ENCODE data around the gene KIF19. TPM values are rescaled to one million over a fixed set of nuclear protein-coding genes. Genes with fewer than 3 reads are reported as not detected.
A peak's percentile ranks its signal among the peaks of the same experiment; 100 is the strongest.
"Not testable (repeated sequence)": the region's sequence is repeated elsewhere in the genome, so short reads cannot be mapped to it uniquely, and the experiment has no call there.

KIF19 gene
- total RNA-seq, 1 donor from 2014 or later = 0.58 TPM

DNA sequence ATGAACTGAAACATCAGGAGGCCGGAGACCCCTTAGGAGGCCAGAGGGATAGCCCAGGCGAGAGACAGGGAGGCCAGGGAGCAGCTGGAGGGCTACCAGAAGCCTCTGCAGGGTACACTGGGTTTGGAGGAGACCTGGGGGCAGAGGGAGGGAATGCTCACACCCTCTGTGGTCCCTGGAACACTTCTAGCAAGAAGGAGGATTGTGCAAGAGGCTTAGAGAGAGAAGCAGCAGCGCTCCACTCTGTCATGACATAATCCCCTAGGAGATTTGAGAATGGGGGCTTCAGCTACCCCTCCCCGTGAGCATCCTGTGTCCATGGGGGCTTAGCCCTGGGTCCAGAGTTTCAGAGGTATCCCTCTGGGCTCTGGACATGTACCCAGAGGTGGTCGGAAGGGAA is 57.1 kb downstream of the KIF19 start:
- ATAC-seq (no peak), DNase-seq (ENCODE audit: low spot score) (no peak)

GRCh38 chr17:74385201-74385600 is 59.2 kb downstream of the KIF19 start:
- DNase-seq (ENCODE audit: low spot score) = no peak

DNA sequence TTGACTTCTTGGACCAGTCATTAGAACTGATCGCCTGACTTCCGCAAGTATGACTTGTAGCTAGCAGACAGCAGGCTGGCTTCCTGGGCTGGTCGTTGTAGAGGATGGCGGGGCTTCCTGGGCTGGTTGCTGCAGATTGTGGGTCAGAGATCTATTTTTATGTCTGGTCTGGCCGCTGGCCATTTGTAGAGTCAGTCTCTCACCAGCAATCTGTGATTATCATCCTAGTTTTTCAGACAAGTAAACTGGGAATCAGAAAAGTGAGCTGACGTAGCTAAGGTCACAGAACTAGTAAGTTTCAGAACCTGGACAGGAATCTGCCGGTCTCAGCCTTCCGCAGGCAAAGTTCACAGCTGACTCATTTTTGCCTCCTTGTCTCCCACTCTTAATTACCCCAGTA is 60.4 kb downstream of the KIF19 start:
- no peak for DNase-seq (ENCODE audit: low spot score)
- ATAC-seq = peak; percentile 49

More at GRCh38 chr17:74385201-74385600, 59.2 kb downstream of the KIF19 start:
- no peak for ATAC-seq

GRCh38 chr17:74387365-74388218 is 61.6 kb downstream of the KIF19 start:
- ATAC-seq = no peak

GRCh38 chr17:74389084-74389753 is 63.2 kb downstream of the KIF19 start:
- ATAC-seq (no peak), DNase-seq (ENCODE audit: low spot score) (no peak)

More at GRCh38 chr17:74387365-74388218, 61.6 kb downstream of the KIF19 start:
- no peak for DNase-seq (ENCODE audit: low spot score)

DNA sequence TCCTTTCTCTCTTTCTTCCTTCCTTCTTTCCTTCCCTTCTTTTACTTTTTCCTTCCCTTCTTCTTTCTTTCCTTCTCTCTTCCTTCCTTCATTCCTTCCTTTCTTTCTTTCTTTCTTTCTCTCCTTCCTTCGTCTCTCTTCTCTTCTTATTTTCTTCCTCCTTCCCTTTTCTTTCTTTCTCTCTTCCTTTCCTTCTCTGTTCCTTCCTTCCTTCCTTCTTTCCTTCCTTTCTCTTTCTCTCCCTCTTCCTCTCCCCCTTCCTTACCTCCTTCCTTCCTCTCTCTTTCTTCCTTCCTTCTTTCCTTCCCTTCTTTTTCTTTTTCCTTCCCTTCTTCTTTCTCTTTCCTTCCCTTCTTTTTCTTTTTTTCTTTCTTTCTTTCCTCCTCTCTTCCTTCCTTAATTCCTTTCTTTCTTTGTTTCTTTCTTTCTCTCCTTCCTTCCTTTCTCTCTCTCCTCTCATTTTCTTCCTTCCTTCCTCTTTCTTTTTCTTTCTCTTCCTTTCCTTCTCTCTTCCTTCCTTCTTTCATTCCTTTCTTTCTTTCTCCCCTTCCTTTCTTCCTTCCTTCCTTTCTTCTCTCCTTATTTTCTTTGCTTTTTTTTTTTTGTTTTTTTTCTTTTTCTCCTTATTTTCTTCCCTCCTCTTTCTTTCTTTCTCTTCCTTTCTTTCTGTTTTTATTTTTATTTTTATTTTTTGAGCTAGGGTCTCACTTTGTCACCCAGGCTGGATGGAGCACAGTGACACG is 64.1 kb downstream of the KIF19 start:
- DNase-seq (ENCODE audit: low spot score) (no peak), ATAC-seq (no peak)

GRCh38 chr17:74390680-74391653 is 64.9 kb downstream of the KIF19 start:
- peak; percentile 54 for ATAC-seq
- DNase-seq (ENCODE audit: low spot score) = no peak

GRCh38 chr17:74391771-74392170 is 65.7 kb downstream of the KIF19 start:
- ATAC-seq (no peak), DNase-seq (ENCODE audit: low spot score) (no peak)

- ATAC-seq (no peak), DNase-seq (ENCODE audit: low spot score) (no peak)
Measured at GRCh38 chr17:74392848-74393247, 66.8 kb downstream of the KIF19 start.

DNA sequence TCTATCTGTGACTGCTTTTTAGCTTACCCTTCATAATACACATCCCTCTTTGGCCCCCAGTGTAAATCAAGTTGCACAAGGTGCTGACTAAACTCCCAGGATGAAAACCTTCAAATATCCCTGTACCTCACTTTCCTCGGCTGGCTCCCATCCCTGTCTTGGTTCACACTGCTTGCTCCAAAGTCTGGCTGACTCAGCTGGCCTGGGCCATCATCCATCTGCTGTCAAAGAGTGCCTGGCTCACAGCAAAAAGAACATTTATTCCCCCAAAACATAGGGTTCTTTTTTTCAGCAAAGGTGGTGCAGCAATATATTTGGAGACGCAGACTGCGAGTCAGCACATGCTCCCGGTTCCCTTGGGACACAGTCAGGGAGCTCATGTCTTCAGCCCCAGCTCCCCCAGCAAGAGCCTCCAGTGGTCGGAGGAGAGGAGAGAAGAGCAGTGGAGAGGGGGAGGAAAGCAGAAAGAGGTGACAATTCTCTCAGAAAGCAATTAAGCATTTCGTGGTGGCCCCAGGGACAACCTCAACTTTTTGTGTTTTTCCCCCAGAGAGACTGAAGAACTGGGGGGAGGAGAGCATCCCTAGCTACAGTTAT is 67.4 kb downstream of the KIF19 start:
- DNase-seq (ENCODE audit: low spot score) = no peak
- ATAC-seq = no peak

GRCh38 chr17:74394275-74394950 is 68.4 kb downstream of the KIF19 start:
- no peak for ATAC-seq
- no peak for DNase-seq (ENCODE audit: low spot score)

DNA sequence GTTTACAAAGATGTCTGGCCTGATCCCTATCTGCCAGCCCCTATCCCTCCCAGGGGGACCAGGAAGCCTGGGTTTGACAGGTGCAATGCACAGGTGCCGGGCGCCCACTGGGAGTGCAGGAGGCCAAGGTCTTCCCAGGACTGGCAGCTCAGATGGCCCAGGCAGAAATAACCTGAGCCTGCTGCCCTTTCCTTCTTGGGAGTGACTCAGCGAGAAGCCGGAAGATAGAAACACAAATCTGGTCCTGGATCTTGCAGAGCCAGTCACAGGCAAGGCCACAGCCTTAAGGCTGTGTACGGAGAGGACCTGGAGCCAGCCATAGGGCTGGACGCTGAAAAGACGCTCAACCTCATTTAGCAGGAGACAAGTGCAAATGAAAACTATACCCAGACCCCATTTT is 69.0 kb downstream of the KIF19 start:
- ATAC-seq = no peak
- DNase-seq (ENCODE audit: low spot score) = no peak

DNA sequence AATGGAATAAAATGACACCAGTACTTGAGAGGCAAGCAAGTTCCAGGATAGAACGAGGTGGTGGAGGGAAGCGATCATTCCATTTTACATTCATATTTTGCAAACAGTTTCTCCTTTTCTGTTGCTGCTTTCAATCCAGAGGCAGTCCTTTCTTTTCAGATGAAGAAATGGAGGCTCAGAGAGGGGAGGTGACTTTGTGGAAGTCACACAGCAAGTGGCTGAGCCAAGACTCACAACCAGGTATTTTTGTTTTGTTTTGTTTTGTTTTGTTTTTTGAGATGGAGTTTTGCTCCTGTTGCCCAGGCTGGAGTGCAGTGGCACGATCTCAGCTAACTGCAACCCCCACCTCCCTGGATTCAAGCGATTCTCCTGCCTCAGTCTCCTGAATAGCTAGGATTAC is 70.5 kb downstream of the KIF19 start:
- DNase-seq (ENCODE audit: low spot score) (no peak), ATAC-seq (no peak)

DNA sequence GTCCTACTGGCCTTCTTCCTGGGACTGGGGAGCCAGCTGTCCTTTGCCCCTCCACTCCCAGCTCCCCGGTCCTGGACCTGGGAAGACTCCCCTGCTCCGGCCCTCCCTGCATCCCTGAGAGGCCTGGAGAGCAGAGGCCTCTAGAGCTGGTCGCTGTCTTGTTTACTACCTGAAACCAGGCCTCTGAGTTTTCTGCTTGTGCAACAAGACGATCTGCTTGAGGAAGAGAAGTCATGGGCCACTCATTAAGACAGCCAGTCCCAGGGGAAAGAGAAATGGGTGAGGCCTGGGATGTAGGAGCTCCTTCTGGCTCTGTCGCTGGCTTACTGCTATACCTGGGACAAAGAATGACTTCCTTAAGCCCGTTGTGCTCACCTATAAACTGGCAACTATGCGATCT is 76.0 kb downstream of the KIF19 start:
- ATAC-seq = no peak
- DNase-seq (ENCODE audit: low spot score) = no peak

GRCh38 chr17:74403512-74404137 is 77.6 kb downstream of the KIF19 start:
- ATAC-seq (no peak), DNase-seq (ENCODE audit: low spot score) (no peak)

GRCh38 chr17:74404218-74404617 is 78.2 kb downstream of the KIF19 start:
- DNase-seq (ENCODE audit: low spot score) (no peak), ATAC-seq (no peak)

- ATAC-seq (no peak), DNase-seq (ENCODE audit: low spot score) (no peak)
Measured at GRCh38 chr17:74404789-74405188, 78.8 kb downstream of the KIF19 start.

- not testable (repeated sequence) for DNase-seq (ENCODE audit: low spot score); ATAC-seq
Measured at GRCh38 chr17:74405311-74405710, 79.3 kb downstream of the KIF19 start.
